IMR-90 (cell line): ENCODE results near the gene MFN1. TPM values are rescaled to one million over a fixed set of nuclear protein-coding genes. Genes with fewer than 3 reads are reported as not detected.
A peak's percentile ranks its signal among the peaks of the same experiment; 100 is the strongest.

ENCODE experiments used
- ATAC-seq: fragments of 200-7000 bp; cut with Tn5 transposase; 2 replicates; pipeline ENCODE4 v1.9.1; 2020; ENCODE audit warnings: low read depth, mild to moderate bottlenecking, moderate library complexity
- BruUV-seq: library from RNA; stranded (reverse); fragments of 400-500 nt; replicated peaks from 2 replicates; lab custom pipeline; 2021; lab: Mats Ljungman, UMichigan
- CTCF ChIA-PET: fragments of 300-600 bp; formaldehyde crosslinking; extraction: SDS; loops from one replicate; lab custom pipeline; 2021; ENCODE audit warnings: antibody characterized with exemption; lab: Yijun Ruan, JAX
- POLR2A ChIA-PET: fragments of 300-600 bp; sonication (Branson Sonifier 250); formaldehyde crosslinking; loops from one replicate; lab custom pipeline; 2022; ENCODE audit warnings: antibody characterized with exemption; ENCODE audit not compliant: unreplicated experiment; lab: Charles Lee
- DNase-seq: peaks from one replicate; pipeline ENCODE4 v3.0.0; 2013
- H2AFZ ChIP-seq: replicated peaks from 2 replicates; pipeline ENCODE3; 2013; ENCODE audit warnings: low read length, mild to moderate bottlenecking; ENCODE audit not compliant: poor library complexity
- H2AK5ac ChIP-seq: 2 replicates; pipeline ENCODE4 v1.6.1; 2013; ENCODE audit warnings: low read depth, low read length, inconsistent platforms
- H2AK9ac ChIP-seq: replicated peaks from 2 replicates; pipeline ENCODE3; 2013; ENCODE audit warnings: mild to moderate bottlenecking, low read depth, low read length, moderate library complexity; ENCODE audit not compliant: poor library complexity
- H2BK120ac ChIP-seq: 2 replicates; pipeline ENCODE4 v1.6.1; 2013; ENCODE audit warnings: low read depth, low read length, inconsistent platforms
- H2BK15ac ChIP-seq: 3 replicates; pipeline ENCODE4 v1.6.1; 2013; ENCODE audit warnings: low read depth, low read length, inconsistent platforms
- H2BK20ac ChIP-seq: 2 replicates; pipeline ENCODE4 v1.6.1; 2013; ENCODE audit warnings: low read depth, mild to moderate bottlenecking, inconsistent platforms, low read length, moderate library complexity
- H2BK5ac ChIP-seq: 2 replicates; pipeline ENCODE4 v1.6.1; 2013; ENCODE audit warnings: mild to moderate bottlenecking, low read depth, low read length, inconsistent platforms; ENCODE audit not compliant: poor library complexity, severe bottlenecking
- H3K14ac ChIP-seq: replicated peaks from 2 replicates; pipeline ENCODE4 v1.6.1; 2013; ENCODE audit warnings: low read depth, low read length, inconsistent platforms
- H3K18ac ChIP-seq: 2 replicates; pipeline ENCODE4 v1.6.1; 2013; ENCODE audit warnings: low read depth, low read length, control low read depth
- H3K23ac ChIP-seq: 2 replicates; pipeline ENCODE4 v1.6.1; 2013; ENCODE audit warnings: low read depth, low read length, inconsistent platforms
- H3K27ac ChIP-seq: 2 replicates; pipeline ENCODE4 v1.5.1; 2013; ENCODE audit warnings: mild to moderate bottlenecking, control low read depth, low read length; ENCODE audit not compliant: insufficient read depth
- H3K27me3 ChIP-seq: 2 replicates; pipeline ENCODE4 v1.6.1; 2013; ENCODE audit warnings: low read length; ENCODE audit not compliant: control insufficient read depth, insufficient read depth
- H3K36me3 ChIP-seq: 2 replicates; pipeline ENCODE4 v1.6.1; 2013; ENCODE audit warnings: low read length, mixed read lengths; ENCODE audit not compliant: control insufficient read depth, insufficient read depth
- H3K4ac ChIP-seq: 2 replicates; pipeline ENCODE4 v1.6.1; 2013; ENCODE audit warnings: low read depth, low read length, inconsistent platforms
- H3K4me1 ChIP-seq: 2 replicates; pipeline ENCODE4 v1.6.1; 2013; ENCODE audit warnings: low read length, mixed read lengths; ENCODE audit not compliant: control insufficient read depth, insufficient read depth
- H3K4me2 ChIP-seq: 2 replicates; pipeline ENCODE4 v1.6.1; 2013; ENCODE audit warnings: low read depth, mild to moderate bottlenecking, control low read depth, low read length, moderate library complexity
- H3K4me3 ChIP-seq: 2 replicates; pipeline ENCODE4 v1.5.1; 2013; ENCODE audit warnings: low read depth, mild to moderate bottlenecking, control low read depth, low read length, moderate library complexity; ENCODE audit not compliant: insufficient read depth
- H3K56ac ChIP-seq: 2 replicates; pipeline ENCODE4 v1.6.1; 2013; ENCODE audit warnings: low read length, inconsistent platforms; ENCODE audit not compliant: insufficient read depth; ENCODE audit errors: extremely low read depth
- H3K79me1 ChIP-seq, 2 experiments: 2 replicates each; pipeline ENCODE4 v1.6.1; 2013; ENCODE audit warnings: low read length in 2 of 2, inconsistent platforms in 1 of 2, low read depth in 1 of 2
- H3K9ac ChIP-seq: 2 replicates; pipeline ENCODE4 v1.6.1; 2013; ENCODE audit warnings: low read depth, low read length, control low read depth
- H3K9me1 ChIP-seq: 2 replicates; pipeline ENCODE4 v1.6.1; 2013; ENCODE audit warnings: low read length, inconsistent platforms; ENCODE audit not compliant: insufficient read depth
- H3K9me3 ChIP-seq: 2 replicates; pipeline ENCODE4 v1.6.1; 2013; ENCODE audit warnings: low read length; ENCODE audit not compliant: control insufficient read depth, insufficient read depth
- H4K20me1 ChIP-seq: 2 replicates; pipeline ENCODE4 v1.6.1; 2013; ENCODE audit warnings: low read length, inconsistent platforms; ENCODE audit not compliant: insufficient read depth
- H4K5ac ChIP-seq: 2 replicates; pipeline ENCODE4 v1.6.1; 2013; ENCODE audit warnings: mild to moderate bottlenecking, low read depth, low read length, control low read depth
- H4K8ac ChIP-seq, 2 experiments: 2 replicates each; pipeline ENCODE4 v1.6.1; 2013; ENCODE audit warnings: low read depth in 2 of 2, low read length in 2 of 2, control low read depth in 1 of 2, inconsistent platforms in 1 of 2
- H4K91ac ChIP-seq: 2 replicates; pipeline ENCODE4 v1.6.1; 2013; ENCODE audit warnings: low read depth, low read length, inconsistent platforms; ENCODE audit not compliant: insufficient read depth
- CEBPB ChIP-seq: IDR thresholded peaks from 2 replicates; pipeline ENCODE4 v1.6.1; 2012; ENCODE audit warnings: low read depth, low read length, improper control_type of control experiment
- CTCF ChIP-seq: conservative IDR thresholded peaks from 2 replicates; pipeline ENCODE4 v1.5.1; 2012; ENCODE audit warnings: mild to moderate bottlenecking, low read depth, low read length, improper control_type of control experiment
- MXI1 ChIP-seq: IDR thresholded peaks from 2 replicates; pipeline ENCODE4 v1.6.1; 2012; ENCODE audit warnings: low read depth, mild to moderate bottlenecking, low read length, moderate library complexity, borderline replicate concordance
- NFE2L2 ChIP-seq: fragments of 150-350 bp; IDR thresholded peaks from 2 replicates; pipeline ENCODE4 v1.6.1; 2016; ENCODE audit warnings: low read depth, mild to moderate bottlenecking, low read length
- RAD21 ChIP-seq: IDR thresholded peaks from 2 replicates; pipeline ENCODE4 v1.6.1; 2012; ENCODE audit warnings: low read length, improper control_type of control experiment
- SMC3 ChIP-seq: fragments of 150-350 bp; IDR thresholded peaks from 2 replicates; pipeline ENCODE4 v1.6.1; 2016; ENCODE audit warnings: low read depth, mild to moderate bottlenecking, antibody characterized with exemption, low read length, moderate library complexity
- WGBS, 2 experiments: methylation state at CpG; one replicate each; pipeline versions ENCODE4 v1.1.5 to v1.1.7; 2013; ENCODE audit warnings: missing lambda C conversion rate in 2 of 2; ENCODE audit not compliant: insufficient read length in 1 of 2; ENCODE audit errors: extremely low coverage in 2 of 2; 5-methylcytosine and 5-hydroxymethylcytosine counted together
- dilution Hi-C: fragments of 300-500 bp; cut with HindIII; formaldehyde crosslinking; loops from one replicate; pipeline ENCODE4 v1.14.3; 2018; ENCODE audit warnings: low sequenced_read_pairs; ENCODE audit not compliant: unreplicated experiment
- in situ Hi-C: fragments of 300-500 bp; cut with MboI; formaldehyde crosslinking; loops from 3 replicates; pipeline ENCODE4 v1.14.3; 2019; ENCODE audit warnings: low sequenced_read_pairs, inconsistent platforms, mixed read lengths
- intact Hi-C: fragments of 100-400 bp; cut with micrococcal nuclease; formaldehyde crosslinking; loops from 2 replicates; pipeline ENCODE4 v1.10.0; 2022
- polyA plus RNA-seq, 3 experiments: library from polyadenylated mRNA; depleted of rRNA; stranded (reverse); fragments of >200 nt; gene quantifications; 2 replicates each; pipeline ENCODE4 v1.2.3, GENCODE V29; 2012; ENCODE audit warnings: low replicate concordance in 1 of 3
- total RNA-seq: library from RNA; depleted of rRNA; stranded (reverse); fragments of >200 nt; gene quantifications from 2 replicates; pipeline ENCODE4 v1.2.3, GENCODE V29; 2012

MFN1 gene
- total and polyA plus RNA-seq, 2 of the 4 experiments (the other 2 are of a cell fraction): 23.6 to 40.3 TPM

GRCh38 chr3:179324270-179324754 lies 23.2 kb upstream of the MFN1 start:
- peaks cover 11% of the 10 kb centered on the region; the same call in 1 of the 2 replicates for H4K20me1 ChIP-seq
- H3K27me3 ChIP-seq: no peaks in the 10 kb centered on the region
- H2BK5ac ChIP-seq: peak overlapping the region; percentile 74
- no peak overlapping the region for H4K5ac ChIP-seq
- peak overlapping the region; percentile 41; the same call in 1 of the 2 replicates for H3K14ac ChIP-seq
- ATAC-seq: no peak
- no peak overlapping the region for H2BK20ac ChIP-seq
- H3K9ac ChIP-seq: peak overlapping the region; percentile 90; the same call in 1 of the 2 replicates
- H3K79me1 ChIP-seq: peaks cover 2 to 19% of the 10 kb centered on the region in 2 experiments; a peak in 2 of 4 replicates
- TF ChIP-seq SMC3 (no peak), CTCF (no peak), CEBPB (no peak), RAD21 (no peak), MXI1 (peak; percentile 54; the same call in 1 of the 2 replicates), NFE2L2 (no peak)
- H3K36me3 ChIP-seq: peaks cover 9% of the 10 kb centered on the region
- H3K9me3 ChIP-seq: no peaks in the 10 kb centered on the region
- peak overlapping the region; percentile 10; the same call in 1 of the 2 replicates for H2BK120ac ChIP-seq
- ChIA-PET POLR2A (no interaction called here), CTCF (interaction anchor here (1.0 kb wide), 2 partner anchors 173 to 216 kb away, joined by 3 read pairs; no protein-coding TSS in a partner anchor)
- H3K4me1 ChIP-seq: peaks cover 3% of the 10 kb centered on the region; the same call in 1 of the 2 replicates
- H3K27ac ChIP-seq: peak overlapping the region; percentile 3; the same call in 1 of the 2 replicates
- intact Hi-C loops: no loop called here
- H4K91ac ChIP-seq: no peak overlapping the region
- no peak overlapping the region for H3K56ac ChIP-seq
- WGBS, 2 experiments: 3% methylated on average over 4 of the region's 8 CpGs; no CpG with 5 or more reads in 1 of the 2 experiments
- peak overlapping the region; percentile 94 for H3K4me2 ChIP-seq
- H3K23ac ChIP-seq: peak overlapping the region; percentile 70; the same call in 1 of the 2 replicates
- no peak overlapping the region for H2AK5ac ChIP-seq
- no peak overlapping the region for H4K8ac ChIP-seq
- no peaks in the 10 kb centered on the region for H3K9me1 ChIP-seq
- H3K18ac ChIP-seq: no peak overlapping the region; the same call in 1 of the 2 replicates
- H3K4ac ChIP-seq: peak overlapping the region; percentile 32; the same call in 1 of the 2 replicates
- no TSS peak for BruUV-seq
- H3K4me3 ChIP-seq: peak overlapping the region; percentile 97
- no peak overlapping the region for H2AK9ac ChIP-seq
- no peak overlapping the region for H2BK15ac ChIP-seq
- peak overlapping the region; percentile 33 for H2AFZ ChIP-seq
- peak; percentile 65 for DNase-seq
- dilution Hi-C loops: no loop called here
- in situ Hi-C loops: loop anchor here (5.0 kb wide), 1 partner anchor 177 kb away; the partner anchor contains the start of gene PIK3CA
